Measurements from ENCODE around the gene ALDH1L1.
"Not testable (repeated sequence)": the region's sequence is repeated elsewhere in the genome, so short reads cannot be mapped to it uniquely, and the experiment has no call there.

The ALDH1L1 gene

GRCh38 chr3:126104028-126104635, 76.3 kb downstream of the ALDH1L1 start:
- DNase-seq = no peak

- DNase-seq = no peak
These were observed 77.0 kb downstream of the ALDH1L1 start for GRCh38 chr3:126103121-126104027.

GRCh38 chr3:126102530-126102951, 77.8 kb downstream of the ALDH1L1 start:
- DNase-seq = no peak

GRCh38 chr3:126102011-126102410, 78.4 kb downstream of the ALDH1L1 start:
- no peak for DNase-seq

- no peak for DNase-seq
These were observed 78.8 kb downstream of the ALDH1L1 start for GRCh38 chr3:126101521-126101982.

GRCh38 chr3:126100634-126101301, 79.6 kb downstream of the ALDH1L1 start:
- DNase-seq = no peak

- DNase-seq = no peak
These were observed 80.1 kb downstream of the ALDH1L1 start for GRCh38 chr3:126100269-126100633.

GRCh38 chr3:126098391-126098858, 82.0 kb downstream of the ALDH1L1 start:
- no peak for DNase-seq

GRCh38 chr3:126097801-126098200, 82.6 kb downstream of the ALDH1L1 start:
- no peak for DNase-seq

- DNase-seq = not testable (repeated sequence)
These were observed 84.1 kb downstream of the ALDH1L1 start for GRCh38 chr3:126096274-126096673.

GRCh38 chr3:126092128-126092527, 88.3 kb downstream of the ALDH1L1 start:
- DNase-seq = not testable (repeated sequence)

- DNase-seq = no peak
These were observed 92.7 kb downstream of the ALDH1L1 start for GRCh38 chr3:126087552-126088175.

GRCh38 chr3:126085841-126086240, 94.5 kb downstream of the ALDH1L1 start:
- no peak for DNase-seq

- no peak for DNase-seq
These were observed 95.1 kb downstream of the ALDH1L1 start for GRCh38 chr3:126085276-126085675.

- no peak for DNase-seq
These were observed 95.6 kb downstream of the ALDH1L1 start for GRCh38 chr3:126084768-126085180.

GRCh38 chr3:126083913-126084767, 96.2 kb downstream of the ALDH1L1 start, which contains the start of gene SLC41A3:
SLC41A3 (minus strand) TSS chr3:126084124; CDS start chr3:126068219, 15,905 bp downstream.
- DNase-seq = peak; percentile 49 to 60

- no peak for DNase-seq
These were observed 96.9 kb downstream of the ALDH1L1 start for GRCh38 chr3:126083511-126083912.

GRCh38 chr3:126083138-126083445, 97.3 kb downstream of the ALDH1L1 start:
- DNase-seq = no peak

- no peak for DNase-seq
These were observed 97.8 kb downstream of the ALDH1L1 start for GRCh38 chr3:126082362-126083137.

- no peak for DNase-seq
These were observed 98.6 kb downstream of the ALDH1L1 start for GRCh38 chr3:126081618-126082361.

Data from NCI-H187 (cell line).